Astrocyte (in vitro differentiated cells and primary cell): ENCODE data around the gene MBNL3.

Experiments
- CTCF ChIP-seq: IDR thresholded peaks from 2 replicates; pipeline ENCODE4 v1.5.1; 2011; ENCODE audit warnings: low read depth, mild to moderate bottlenecking, inconsistent platforms, low read length, moderate library complexity; ENCODE audit not compliant: insufficient read depth
- EZH2 ChIP-seq: IDR thresholded peaks from 2 replicates; pipeline ENCODE4 v1.6.1; 2012; ENCODE audit warnings: mild to moderate bottlenecking, low read length, inconsistent platforms; ENCODE audit not compliant: insufficient read depth

GRCh38 chrX:132384301-132384700 lies 104.5 kb downstream of the MBNL3 start:
- no peak for TF ChIP-seq CTCF
- TF ChIP-seq EZH2, result no peak
